ENCODE measurements around the gene AKAP13. TPM values are rescaled to one million over a fixed set of nuclear protein-coding genes. Genes with fewer than 3 reads are reported as not detected.

Gene AKAP13
- total and polyA plus RNA-seq, 2 of the 8 experiments (the other 6 are each of a cell fraction or from before 2014, with no cell fraction given), result 14.0 to 46.2 TPM

DNA sequence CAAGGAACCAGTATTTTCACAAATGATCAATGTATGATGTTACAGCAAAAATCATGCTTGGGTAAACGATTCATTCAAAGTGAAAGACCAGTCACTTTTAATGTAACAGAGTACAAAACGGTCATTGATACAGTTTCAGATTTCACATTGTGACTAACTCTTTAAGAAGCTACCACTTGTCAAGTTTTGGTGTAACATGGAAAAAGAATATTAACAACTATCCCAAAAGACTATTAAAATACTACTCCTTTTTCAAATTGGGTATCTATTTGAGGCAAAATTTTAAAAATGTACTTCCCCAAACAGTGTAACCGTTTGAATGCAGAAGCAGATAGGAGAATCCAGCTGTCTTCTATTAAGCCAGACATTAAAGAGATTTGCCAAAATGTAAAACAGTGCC is 31.7 kb downstream of the AKAP13 start:
- H3K79me2 ChIP-seq (ENCODE audit: control insufficient read depth in 1 of 2, insufficient read depth in 2 of 2, low read length in 2 of 2), result peaks cover 4 to 92% of the 10 kb centered on the region in 2 experiments; a peak in 3 of 4 replicates
- H3K14ac ChIP-seq (ENCODE audit: insufficient read length), result no peak overlapping the region
- H3K23ac ChIP-seq (ENCODE audit: insufficient read length), result no peak overlapping the region
- H3K18ac ChIP-seq (ENCODE audit: extremely low read depth, low read length), result no peak overlapping the region
- no peak for FAIRE-seq
- H2AK5ac ChIP-seq (ENCODE audit: low read depth, low read length), result no peak overlapping the region
- H2AFZ ChIP-seq (ENCODE audit: low read length), result no peak overlapping the region
- H3K9me3 ChIP-seq (ENCODE audit: insufficient read depth in 2 of 2, low read depth in 1 of 2, low read length in 1 of 2), result no peaks in the 10 kb centered on the region
- no peak overlapping the region for H2BK120ac ChIP-seq (replicated peaks; ENCODE audit: low read depth, low read length)
- no peak overlapping the region for H4K5ac ChIP-seq (ENCODE audit: insufficient read length, low read depth, low read length)
- whole genome bisulfite sequencing, 2 experiments (ENCODE audit: extremely low coverage in 1 of 2, insufficient coverage in 1 of 2, insufficient read length in 1 of 2, insufficient replicate concordance in 2 of 2, low coverage in 1 of 2, low lambda C conversion rate in 2 of 2, missing lambda C conversion rate in 1 of 2), result 90% methylated on average over 3 of the region's 3 CpGs; no CpG with 5 or more reads in 1 of the 2 experiments
- no peak for DNase-seq (ENCODE audit: low read depth in 1 of 2, low spot score in 2 of 2)
- H3K4me3 ChIP-seq (ENCODE audit: extremely low read depth in 1 of 4, insufficient read depth in 2 of 4, low read depth in 3 of 4, low read length in 4 of 4), result no peak overlapping the region
- H3K9ac ChIP-seq (replicated peaks in 1 of 4; ENCODE audit: extremely low read depth in 1 of 4, low read depth in 3 of 4, low read length in 3 of 4), result no peak overlapping the region
- H2BK20ac ChIP-seq (ENCODE audit: low read length), result no peak overlapping the region
- H2BK15ac ChIP-seq (ENCODE audit: low read length), result no peak overlapping the region
- H3K27ac ChIP-seq (ENCODE audit: low read depth, low read length), result no peak overlapping the region
- no peak overlapping the region for H4K8ac ChIP-seq (ENCODE audit: extremely low read depth, insufficient read depth, low read length)
- no peak overlapping the region for H4K91ac ChIP-seq (replicated peaks; ENCODE audit: insufficient read length, low read length)
- H2BK5ac ChIP-seq (ENCODE audit: low read depth, low read length), result no peak overlapping the region
- H3K4ac ChIP-seq (replicated peaks; ENCODE audit: insufficient read length, low read depth, low read length), result no peak overlapping the region
- no peak overlapping the region for H3K56ac ChIP-seq (replicated peaks; ENCODE audit: insufficient read length, low read depth, low read length)
- H3K23me2 ChIP-seq (ENCODE audit: low read depth, low read length), result no peaks in the 10 kb centered on the region
- peaks cover 2 to 11% (median 4%) of the 10 kb centered on the region in 4 experiments; a peak in 3 of 7 replicates for H3K4me1 ChIP-seq (replicated peaks in 1 of 4; ENCODE audit: control insufficient read depth in 3 of 4, insufficient read depth in 4 of 4, low read length in 3 of 4)
- ChIA-PET CTCF (ENCODE audit: partially characterized antibody) (interaction anchor here (1.2 to 2.9 kb wide), 4 partner anchors 9 to 91 kb away, joined by 3 to 22 read pairs (median 6); no protein-coding TSS in a partner anchor), POLR2A (ENCODE audit: partially characterized antibody) (interaction anchor here (1.6 kb wide), 1 partner anchor 12 kb away, joined by 3 read pairs; no protein-coding TSS in a partner anchor)
- peaks cover 5 to 18% of the 10 kb centered on the region in 2 experiments for H4K20me1 ChIP-seq (replicated peaks in 1 of 2; ENCODE audit: control insufficient read depth in 1 of 2, insufficient read depth in 2 of 2, low read length in 2 of 2)
- H3K36me3 ChIP-seq (ENCODE audit: control insufficient read depth in 2 of 4, insufficient read depth in 4 of 4, low read length in 3 of 4), result no peaks in the 10 kb centered on the region
- no peaks in the 10 kb centered on the region for H3K27me3 ChIP-seq (replicated peaks in 1 of 4; ENCODE audit: control insufficient read depth in 3 of 4, extremely low read depth in 1 of 4, insufficient read depth in 3 of 4, low read length in 3 of 4)
- no peak overlapping the region for H3K4me2 ChIP-seq (ENCODE audit: insufficient read depth in 1 of 2, low read depth in 2 of 2, low read length in 2 of 2)
- peaks cover 2% of the 10 kb centered on the region for H3K79me1 ChIP-seq (ENCODE audit: low read depth, low read length)
- no peak overlapping the region for H2BK12ac ChIP-seq (ENCODE audit: low read depth, low read length)
- TF ChIP-seq SUZ12 (IDR thresholded peaks at IDR 0.05; ENCODE audit: low read length) (no peak), SIRT6 (IDR thresholded peaks at IDR 0.05; ENCODE audit: low read length) (no peak), JUN (IDR thresholded peaks at IDR 0.05; ENCODE audit: low read depth, low read length) (no peak), CHD2 (IDR thresholded peaks at IDR 0.05; ENCODE audit: low read length) (no peak), BACH1 (IDR thresholded peaks at IDR 0.05; ENCODE audit: low read length) (no peak), SRF (IDR thresholded peaks at IDR 0.05; ENCODE audit: low read depth, low read length) (no peak), HDAC6 (IDR thresholded peaks at IDR 0.05; ENCODE audit: low read depth, low read length) (no peak), HDAC2 (IDR thresholded peaks at IDR 0.05; ENCODE audit: borderline replicate concordance in 1 of 2, low read depth in 2 of 2, low read length in 2 of 2) (no peak)
- TF ChIP-seq, protein P1, sequence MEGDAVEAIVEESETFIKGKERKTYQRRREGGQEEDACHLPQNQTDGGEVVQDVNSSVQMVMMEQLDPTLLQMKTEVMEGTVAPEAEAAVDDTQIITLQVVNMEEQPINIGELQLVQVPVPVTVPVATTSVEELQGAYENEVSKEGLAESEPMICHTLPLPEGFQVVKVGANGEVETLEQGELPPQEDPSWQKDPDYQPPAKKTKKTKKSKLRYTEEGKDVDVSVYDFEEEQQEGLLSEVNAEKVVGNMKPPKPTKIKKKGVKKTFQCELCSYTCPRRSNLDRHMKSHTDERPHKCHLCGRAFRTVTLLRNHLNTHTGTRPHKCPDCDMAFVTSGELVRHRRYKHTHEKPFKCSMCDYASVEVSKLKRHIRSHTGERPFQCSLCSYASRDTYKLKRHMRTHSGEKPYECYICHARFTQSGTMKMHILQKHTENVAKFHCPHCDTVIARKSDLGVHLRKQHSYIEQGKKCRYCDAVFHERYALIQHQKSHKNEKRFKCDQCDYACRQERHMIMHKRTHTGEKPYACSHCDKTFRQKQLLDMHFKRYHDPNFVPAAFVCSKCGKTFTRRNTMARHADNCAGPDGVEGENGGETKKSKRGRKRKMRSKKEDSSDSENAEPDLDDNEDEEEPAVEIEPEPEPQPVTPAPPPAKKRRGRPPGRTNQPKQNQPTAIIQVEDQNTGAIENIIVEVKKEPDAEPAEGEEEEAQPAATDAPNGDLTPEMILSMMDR (IDR thresholded peaks at IDR 0.05; ENCODE audit: control extremely low read depth in 1 of 3, insufficient read depth in 1 of 3, low read depth in 1 of 3, low read length in 3 of 3), result no peak
- TF ChIP-seq, protein P2, sequence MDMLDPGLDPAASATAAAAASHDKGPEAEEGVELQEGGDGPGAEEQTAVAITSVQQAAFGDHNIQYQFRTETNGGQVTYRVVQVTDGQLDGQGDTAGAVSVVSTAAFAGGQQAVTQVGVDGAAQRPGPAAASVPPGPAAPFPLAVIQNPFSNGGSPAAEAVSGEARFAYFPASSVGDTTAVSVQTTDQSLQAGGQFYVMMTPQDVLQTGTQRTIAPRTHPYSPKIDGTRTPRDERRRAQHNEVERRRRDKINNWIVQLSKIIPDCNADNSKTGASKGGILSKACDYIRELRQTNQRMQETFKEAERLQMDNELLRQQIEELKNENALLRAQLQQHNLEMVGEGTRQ (IDR thresholded peaks at IDR 0.05; ENCODE audit: low read length), result no peak

All from H1 (cell line).